Lung (tissue), 12 donors: ENCODE results near the gene NPAS3. TPM values are rescaled to one million over a fixed set of nuclear protein-coding genes. Genes with fewer than 3 reads are reported as not detected.

Experiments
- ATAC-seq: fragments of 200-7000 bp; cut with Tn5 transposase; one replicate; pipeline ENCODE4 v1.9.1; 2020; ENCODE audit warnings: moderate number of reproducible peaks; ENCODE audit not compliant: insufficient read depth, low FRiP score
- DNase-seq, 3 donors: peaks; one replicate each; pipeline ENCODE4 v3.0.0-alpha.2; 2013 to 2017
- H3K27ac ChIP-seq, 2 donors: one replicate each; pipeline ENCODE4 v1.5.1; 2013; ENCODE audit warnings: mild to moderate bottlenecking in 2 of 2, moderate library complexity in 2 of 2, control low read depth in 1 of 2, inconsistent platforms in 1 of 2, low read depth in 1 of 2, low read length in 1 of 2
- H3K27me3 ChIP-seq, 3 donors: one replicate each; pipeline ENCODE4 v1.5.1; 2013; ENCODE audit warnings: low read length in 2 of 3; ENCODE audit not compliant: control insufficient read depth in 3 of 3, insufficient read depth in 3 of 3
- H3K36me3 ChIP-seq, 4 donors: one replicate each; pipeline ENCODE4 v1.5.1; 2013; ENCODE audit warnings: low read length in 4 of 4, mild to moderate bottlenecking in 1 of 4, moderate library complexity in 1 of 4; ENCODE audit not compliant: control insufficient read depth in 4 of 4, insufficient read depth in 4 of 4
- H3K4me1 ChIP-seq, 5 donors: one replicate each; pipeline ENCODE4 v1.5.1; 2013; ENCODE audit warnings: low read length in 5 of 5, mild to moderate bottlenecking in 2 of 5, moderate library complexity in 1 of 5; ENCODE audit not compliant: control insufficient read depth in 5 of 5, insufficient read depth in 5 of 5
- H3K4me3 ChIP-seq: one replicate; pipeline ENCODE4 v1.5.1; 2013; ENCODE audit warnings: mild to moderate bottlenecking, control low read depth, moderate library complexity
- H3K9ac ChIP-seq, 2 donors: one replicate each; pipeline ENCODE4 v1.5.1; 2013; ENCODE audit warnings: low read length in 2 of 2, control low read depth in 1 of 2; ENCODE audit not compliant: insufficient read depth in 1 of 2
- H3K9me3 ChIP-seq, 4 donors: one replicate each; pipeline ENCODE4 v1.5.1; 2013; ENCODE audit warnings: low read length in 3 of 4, mild to moderate bottlenecking in 1 of 4, moderate library complexity in 1 of 4; ENCODE audit not compliant: control insufficient read depth in 4 of 4, insufficient read depth in 3 of 4
- CTCF ChIP-seq: IDR thresholded peaks from 2 replicates; pipeline ENCODE4 v1.5.1; 2012; ENCODE audit warnings: mild to moderate bottlenecking; ENCODE audit errors: control extremely low read depth, extremely low read depth
- WGBS, 2 donors: extraction: QIAGEN DNeasy Blood & Tissue Kit; methylation state at CpG; one replicate each; pipeline ENCODE4 v1.1.7; 2013; 5-methylcytosine and 5-hydroxymethylcytosine counted together
- polyA plus RNA-seq, 2 donors: library from polyadenylated mRNA; stranded (reverse); fragments of 200-250 nt; gene quantifications; one replicate each; pipeline ENCODE4 v1.2.1, GENCODE V29; 2013
- total RNA-seq, 2 donors: library from RNA; depleted of rRNA in 1 of 2; stranded (reverse); fragments of >200 nt in 1 of 2; gene quantifications; one replicate each; pipeline ENCODE4 v1.2.1, GENCODE V29; 2014 to 2021
- donor health status: control.
- donor health status: control.
- donor health status: Bipolar disorder and iron deficiency.
- donor health status: healthy.
- donor health status: DM: yes; HTN: yes; CAD: no.

Gene NPAS3
- total and polyA plus RNA-seq, 4 donors, result 0.13 to 0.48 (median 0.33) TPM

- no peak for TF ChIP-seq CTCF
- no peaks in the 10 kb centered on the region for H3K27me3 ChIP-seq
- 92 to 93% methylated on average over 4 of the region's 4 CpGs for WGBS, 2 donors
- peaks cover 0 to 6% (median 0%) of the 10 kb centered on the region in 5 donors for H3K4me1 ChIP-seq
- no peak for DNase-seq
- no peaks in the 10 kb centered on the region for H3K9me3 ChIP-seq
- no peak for ATAC-seq
- no peak overlapping the region for H3K27ac ChIP-seq
- no peaks in the 10 kb centered on the region for H3K36me3 ChIP-seq
- H3K9ac ChIP-seq, result no peak overlapping the region
- no peak overlapping the region for H3K4me3 ChIP-seq
Measured at GRCh38 chr14:33063521-33063920, 124.8 kb downstream of the NPAS3 start.

GRCh38 chr14:33065634-33066033 is 127.0 kb downstream of the NPAS3 start:
- Histone ChIP-seq H3K4me1 (peaks cover 0 to 6% (median 0%) of the 10 kb centered on the region in 5 donors), H3K9me3 (no peaks in the 10 kb centered on the region), H3K4me3 (no peak overlapping the region), H3K27me3 (no peaks in the 10 kb centered on the region), H3K27ac (no peak overlapping the region), H3K36me3 (no peaks in the 10 kb centered on the region), H3K9ac (no peak overlapping the region)
- ATAC-seq (no peak), DNase-seq (no peak)
- TF ChIP-seq CTCF, result no peak

- no peak overlapping the region for H3K9ac ChIP-seq
- no peaks in the 10 kb centered on the region for H3K27me3 ChIP-seq
- ATAC-seq, result no peak
- no peak for DNase-seq
- no peaks in the 10 kb centered on the region for H3K36me3 ChIP-seq
- H3K4me1 ChIP-seq, result peaks cover 0 to 4% (median 0%) of the 10 kb centered on the region in 5 donors
- no peak overlapping the region for H3K4me3 ChIP-seq
- H3K27ac ChIP-seq, result no peak overlapping the region
- 90 to 91% methylated on average over 3 of the region's 3 CpGs for WGBS, 2 donors
- no peaks in the 10 kb centered on the region for H3K9me3 ChIP-seq
- no peak for TF ChIP-seq CTCF
Measured at GRCh38 chr14:33068040-33068439, 129.4 kb downstream of the NPAS3 start.

- H3K27ac ChIP-seq, result no peak overlapping the region
- H3K9me3 ChIP-seq, result no peaks in the 10 kb centered on the region
- no peaks in the 10 kb centered on the region for H3K36me3 ChIP-seq
- DNase-seq (no peak), ATAC-seq (no peak)
- TF ChIP-seq CTCF, result no peak
- WGBS, 2 donors, result 94 to 95% methylated on average over 6 of the region's 6 CpGs
- no peaks in the 10 kb centered on the region for H3K4me1 ChIP-seq
- no peaks in the 10 kb centered on the region for H3K27me3 ChIP-seq
- H3K9ac ChIP-seq, result no peak overlapping the region
- H3K4me3 ChIP-seq, result no peak overlapping the region
Measured at GRCh38 chr14:33068626-33069025, 129.9 kb downstream of the NPAS3 start.
